HepG2 (cell line): ENCODE measurements around the gene KCNJ14. TPM values are rescaled to one million over a fixed set of nuclear protein-coding genes. Genes with fewer than 3 reads are reported as not detected.

ENCODE experiments used
- GABPA ChIP-seq, 2 experiments: IDR thresholded peaks; 2 replicates each; pipeline ENCODE4 v1.6.1; 2011 to 2016; ENCODE audit warnings: low read depth in 2 of 2, low read length in 1 of 2, missing biosample characterization in 1 of 2, missing genetic modification characterization in 1 of 2
- GABPB1 ChIP-seq: IDR thresholded peaks from 2 replicates; pipeline ENCODE4 v1.6.1; 2016; ENCODE audit warnings: mild to moderate bottlenecking, missing genetic modification reagents, moderate library complexity, missing compliant biosample characterization
- KDM2A ChIP-seq: sonication (generic); formaldehyde crosslinking; IDR thresholded peaks from 2 replicates; pipeline ENCODE4 v1.4.0; 2020; ENCODE audit warnings: low read depth, missing genetic modification reagents, borderline replicate concordance
- MEIS2 ChIP-seq: sonication (generic); formaldehyde crosslinking; IDR thresholded peaks from 2 replicates; pipeline ENCODE4 v1.9.0; 2021; ENCODE audit warnings: mild to moderate bottlenecking, missing genetic modification reagents
- NR2C2 ChIP-seq: sonication (generic); formaldehyde crosslinking; IDR thresholded peaks from 2 replicates; pipeline ENCODE4 v1.4.0; 2020; ENCODE audit warnings: missing genetic modification reagents, mild to moderate bottlenecking, moderate library complexity, borderline replicate concordance
- NR2F6 ChIP-seq, 2 experiments: IDR thresholded peaks; 2 replicates each; pipeline ENCODE4 v1.6.1; 2016; ENCODE audit warnings: antibody characterized with exemption in 1 of 2, mild to moderate bottlenecking in 1 of 2
- NR3C1 ChIP-seq: sonication (generic); formaldehyde crosslinking; IDR thresholded peaks from 2 replicates; pipeline ENCODE4 v1.4.0; 2020; ENCODE audit warnings: missing genetic modification reagents
- RXRB ChIP-seq: IDR thresholded peaks from 2 replicates; pipeline ENCODE4 v1.6.1; 2016; ENCODE audit warnings: borderline replicate concordance, missing genetic modification reagents, missing compliant biosample characterization
- SUZ12 ChIP-seq: fragments of 150-350 bp; IDR thresholded peaks from 2 replicates; pipeline ENCODE4 v1.6.1; 2014; ENCODE audit warnings: low read depth, low read length
- TBL1XR1 ChIP-seq: fragments of 150-350 bp; IDR thresholded peaks from 2 replicates; pipeline ENCODE4 v1.6.1; 2014; ENCODE audit warnings: borderline replicate concordance, low read length; ENCODE audit not compliant: partially characterized antibody
- TBP ChIP-seq: sonication (generic); formaldehyde crosslinking; IDR thresholded peaks from 2 replicates; pipeline ENCODE4 v1.5.0; 2020; ENCODE audit warnings: missing genetic modification reagents
- ZNF143 ChIP-seq: sonication (generic); formaldehyde crosslinking; IDR thresholded peaks from 2 replicates; pipeline ENCODE4 v1.4.0; 2020; ENCODE audit warnings: missing genetic modification reagents
- ZNF333 ChIP-seq: sonication (generic); formaldehyde crosslinking; IDR thresholded peaks from 2 replicates; pipeline ENCODE4 v1.4.0; 2020; ENCODE audit warnings: mild to moderate bottlenecking, missing genetic modification reagents, borderline replicate concordance
- polyA plus RNA-seq, 8 experiments: library from polyadenylated mRNA; depleted of rRNA in 3 of 8; stranded (reverse) in 7 of 8; unstranded in 1 of 8; fragments of >200 nt; fragmentation: Illumina TruSeq in 4 of 8; extraction: Trizol in 4 of 8; gene quantifications; 2 replicates each; pipeline versions ENCODE4 v1.2.1 to v1.2.3, GENCODE V29; 2011 to 2016; ENCODE audit warnings: low read depth in 4 of 8, missing spikeins in 1 of 8, mixed read lengths in 1 of 8; ENCODE audit not compliant: insufficient read depth in 1 of 8
- total RNA-seq, 5 experiments: library from RNA; depleted of rRNA; stranded (reverse); fragments of >200 nt; fragmentation: Illumina TruSeq; extraction: Trizol; gene quantifications; 2 replicates each; pipeline ENCODE4 v1.2.3, GENCODE V29; 2016; ENCODE audit warnings: low read depth in 1 of 5
- TF ChIP-seq, protein P1 (sequence below): sonication (generic); formaldehyde crosslinking; IDR thresholded peaks from 2 replicates; pipeline ENCODE4 v1.8.0; 2022; ENCODE audit warnings: missing genetic modification reagents, mild to moderate bottlenecking, borderline replicate concordance
- TF ChIP-seq, protein P2 (sequence below): IDR thresholded peaks from 2 replicates; pipeline ENCODE4 v1.6.1; 2016; ENCODE audit warnings: missing genetic modification reagents, missing compliant biosample characterization
- TF ChIP-seq, protein P3 (sequence below): sonication (generic); formaldehyde crosslinking; IDR thresholded peaks from 2 replicates; pipeline ENCODE4 v1.4.0; 2020; ENCODE audit warnings: missing genetic modification reagents, borderline replicate concordance
- TF ChIP-seq, protein P4 (sequence below): sonication (generic); formaldehyde crosslinking; IDR thresholded peaks from 2 replicates; pipeline ENCODE4 v1.5.0; 2020; ENCODE audit warnings: missing genetic modification reagents, mild to moderate bottlenecking, borderline replicate concordance
- TF ChIP-seq, protein P5 (sequence below): sonication (generic); formaldehyde crosslinking; conservative IDR thresholded peaks from 2 replicates; pipeline ENCODE4 v1.5.0; 2020; ENCODE audit warnings: missing genetic modification reagents

The KCNJ14 gene
- total and polyA plus RNA-seq, 2 of the 13 experiments (the other 11 are each of a cell fraction or from before 2014, with no cell fraction given), result 0.20 to 0.51 TPM

DNA sequence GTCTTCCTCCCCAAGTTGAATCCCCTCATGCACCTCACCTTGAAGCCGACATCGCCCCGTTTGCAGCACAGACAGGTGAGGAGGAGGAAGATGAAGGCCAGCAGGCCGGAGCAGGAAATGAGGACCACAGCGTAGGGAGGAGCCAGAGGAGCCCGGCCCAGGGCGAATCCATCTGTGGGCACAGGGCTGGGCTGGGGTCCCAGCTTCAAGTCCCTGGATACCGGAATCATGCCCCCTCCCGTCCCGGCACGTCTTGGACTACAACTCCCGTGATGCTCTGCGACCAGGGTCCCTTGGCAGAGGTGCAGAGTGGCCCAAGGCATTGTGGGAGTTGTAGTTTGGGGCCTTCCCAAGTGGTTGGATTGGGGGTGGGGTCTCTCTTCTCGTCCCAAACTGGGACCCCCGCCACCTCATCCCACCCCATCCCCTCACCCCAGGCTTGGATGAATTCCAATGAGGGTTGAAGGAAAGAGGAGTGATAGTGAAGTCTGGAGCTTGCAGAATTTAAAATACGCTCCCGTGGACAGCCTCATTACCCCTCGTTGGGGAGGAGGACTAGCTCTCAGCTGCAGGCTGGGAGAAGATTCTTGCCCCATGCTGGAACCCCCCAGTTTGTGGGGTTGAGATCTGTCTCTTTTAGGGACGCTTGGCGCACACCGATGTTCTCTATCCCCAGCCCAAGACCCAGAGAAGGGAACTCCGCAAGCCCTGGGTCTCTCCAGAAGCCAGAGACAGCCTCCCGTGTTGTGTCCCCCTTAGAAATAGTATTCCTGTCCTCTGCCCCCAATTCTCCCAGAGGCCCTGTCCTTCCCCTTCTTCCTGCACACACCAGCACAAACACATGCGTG, 55.3 kb downstream of the KCNJ14 start (continued):
- peak; percentile 69 for TF ChIP-seq GABPB1
- no peak for TF ChIP-seq GABPA (IDR thresholded peaks at IDR 0.05; ENCODE audit: low read depth, low read length)
- 0 out of 2 replicates have a peak, but pooled peaks have one; percentile 11 for TF ChIP-seq GABPA (CRISPR knock-in tag; IDR thresholded peaks at IDR 0.05; ENCODE audit: low read depth)
- no peak for TF ChIP-seq MEIS2 (CRISPR knock-in tag)
- TF ChIP-seq ZNF333, result no peak
- TF ChIP-seq, protein P1, sequence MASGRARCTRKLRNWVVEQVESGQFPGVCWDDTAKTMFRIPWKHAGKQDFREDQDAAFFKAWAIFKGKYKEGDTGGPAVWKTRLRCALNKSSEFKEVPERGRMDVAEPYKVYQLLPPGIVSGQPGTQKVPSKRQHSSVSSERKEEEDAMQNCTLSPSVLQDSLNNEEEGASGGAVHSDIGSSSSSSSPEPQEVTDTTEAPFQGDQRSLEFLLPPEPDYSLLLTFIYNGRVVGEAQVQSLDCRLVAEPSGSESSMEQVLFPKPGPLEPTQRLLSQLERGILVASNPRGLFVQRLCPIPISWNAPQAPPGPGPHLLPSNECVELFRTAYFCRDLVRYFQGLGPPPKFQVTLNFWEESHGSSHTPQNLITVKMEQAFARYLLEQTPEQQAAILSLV, result no peak
- TF ChIP-seq, protein P2, sequence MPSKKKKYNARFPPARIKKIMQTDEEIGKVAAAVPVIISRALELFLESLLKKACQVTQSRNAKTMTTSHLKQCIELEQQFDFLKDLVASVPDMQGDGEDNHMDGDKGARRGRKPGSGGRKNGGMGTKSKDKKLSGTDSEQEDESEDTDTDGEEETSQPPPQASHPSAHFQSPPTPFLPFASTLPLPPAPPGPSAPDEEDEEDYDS, result no peak
- TF ChIP-seq, protein P3, sequence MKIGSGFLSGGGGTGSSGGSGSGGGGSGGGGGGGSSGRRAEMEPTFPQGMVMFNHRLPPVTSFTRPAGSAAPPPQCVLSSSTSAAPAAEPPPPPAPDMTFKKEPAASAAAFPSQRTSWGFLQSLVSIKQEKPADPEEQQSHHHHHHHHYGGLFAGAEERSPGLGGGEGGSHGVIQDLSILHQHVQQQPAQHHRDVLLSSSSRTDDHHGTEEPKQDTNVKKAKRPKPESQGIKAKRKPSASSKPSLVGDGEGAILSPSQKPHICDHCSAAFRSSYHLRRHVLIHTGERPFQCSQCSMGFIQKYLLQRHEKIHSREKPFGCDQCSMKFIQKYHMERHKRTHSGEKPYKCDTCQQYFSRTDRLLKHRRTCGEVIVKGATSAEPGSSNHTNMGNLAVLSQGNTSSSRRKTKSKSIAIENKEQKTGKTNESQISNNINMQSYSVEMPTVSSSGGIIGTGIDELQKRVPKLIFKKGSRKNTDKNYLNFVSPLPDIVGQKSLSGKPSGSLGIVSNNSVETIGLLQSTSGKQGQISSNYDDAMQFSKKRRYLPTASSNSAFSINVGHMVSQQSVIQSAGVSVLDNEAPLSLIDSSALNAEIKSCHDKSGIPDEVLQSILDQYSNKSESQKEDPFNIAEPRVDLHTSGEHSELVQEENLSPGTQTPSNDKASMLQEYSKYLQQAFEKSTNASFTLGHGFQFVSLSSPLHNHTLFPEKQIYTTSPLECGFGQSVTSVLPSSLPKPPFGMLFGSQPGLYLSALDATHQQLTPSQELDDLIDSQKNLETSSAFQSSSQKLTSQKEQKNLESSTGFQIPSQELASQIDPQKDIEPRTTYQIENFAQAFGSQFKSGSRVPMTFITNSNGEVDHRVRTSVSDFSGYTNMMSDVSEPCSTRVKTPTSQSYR (CRISPR knock-in tag), result no peak
- peak; percentile 34; the same call in 1 of the 2 replicates for TF ChIP-seq KDM2A
- peak; percentile 98 for TF ChIP-seq SUZ12
- peak; percentile 97 for TF ChIP-seq TBP (CRISPR knock-in tag)
- TF ChIP-seq ZNF143, result peak; percentile 97
- TF ChIP-seq TBL1XR1, result peak; percentile 72
- TF ChIP-seq NR3C1, result no peak
- TF ChIP-seq RXRB (CRISPR knock-in tag), result no peak
- TF ChIP-seq, protein P4, sequence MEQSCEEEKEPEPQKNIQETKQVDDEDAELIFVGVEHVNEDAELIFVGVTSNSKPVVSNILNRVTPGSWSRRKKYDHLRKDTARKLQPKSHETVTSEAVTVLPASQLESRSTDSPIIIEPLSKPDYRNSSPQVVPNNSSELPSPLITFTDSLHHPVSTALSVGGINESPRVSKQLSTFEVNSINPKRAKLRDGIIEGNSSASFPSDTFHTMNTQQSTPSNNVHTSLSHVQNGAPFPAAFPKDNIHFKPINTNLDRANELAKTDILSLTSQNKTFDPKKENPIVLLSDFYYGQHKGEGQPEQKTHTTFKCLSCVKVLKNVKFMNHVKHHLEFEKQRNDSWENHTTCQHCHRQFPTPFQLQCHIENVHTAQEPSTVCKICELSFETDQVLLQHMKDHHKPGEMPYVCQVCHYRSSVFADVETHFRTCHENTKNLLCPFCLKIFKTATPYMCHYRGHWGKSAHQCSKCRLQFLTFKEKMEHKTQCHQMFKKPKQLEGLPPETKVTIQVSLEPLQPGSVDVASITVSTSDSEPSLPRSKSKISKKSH (CRISPR knock-in tag), result no peak
- TF ChIP-seq NR2C2 (CRISPR knock-in tag), result peak; percentile 58
- TF ChIP-seq, protein P5, sequence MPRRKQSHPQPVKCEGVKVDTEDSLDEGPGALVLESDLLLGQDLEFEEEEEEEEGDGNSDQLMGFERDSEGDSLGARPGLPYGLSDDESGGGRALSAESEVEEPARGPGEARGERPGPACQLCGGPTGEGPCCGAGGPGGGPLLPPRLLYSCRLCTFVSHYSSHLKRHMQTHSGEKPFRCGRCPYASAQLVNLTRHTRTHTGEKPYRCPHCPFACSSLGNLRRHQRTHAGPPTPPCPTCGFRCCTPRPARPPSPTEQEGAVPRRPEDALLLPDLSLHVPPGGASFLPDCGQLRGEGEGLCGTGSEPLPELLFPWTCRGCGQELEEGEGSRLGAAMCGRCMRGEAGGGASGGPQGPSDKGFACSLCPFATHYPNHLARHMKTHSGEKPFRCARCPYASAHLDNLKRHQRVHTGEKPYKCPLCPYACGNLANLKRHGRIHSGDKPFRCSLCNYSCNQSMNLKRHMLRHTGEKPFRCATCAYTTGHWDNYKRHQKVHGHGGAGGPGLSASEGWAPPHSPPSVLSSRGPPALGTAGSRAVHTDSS (CRISPR knock-in tag), result 0 out of 2 replicates have a peak, but pooled peaks have one; percentile 78
- TF ChIP-seq NR2F6 (IDR thresholded peaks at IDR 0.05), result no peak
- TF ChIP-seq NR2F6 (CRISPR knock-in tag; IDR thresholded peaks at IDR 0.05), result no peak
